H1 (cell line): Measurements from ENCODE around the gene PCDH9. TPM values are rescaled to one million over a fixed set of nuclear protein-coding genes. Genes with fewer than 3 reads are reported as not detected.

ENCODE experiments used
- CTCF ChIA-PET: fragments of 300-600 bp; sonication (Branson Sonifier 250); formaldehyde crosslinking; loops from one replicate; lab custom pipeline; 2021; ENCODE audit not compliant: partially characterized antibody; lab: Charles Lee
- POLR2A ChIA-PET: fragments of 300-600 bp; sonication (Branson Sonifier 250); formaldehyde crosslinking; loops from one replicate; lab custom pipeline; 2021; ENCODE audit warnings: inconsistent platforms; ENCODE audit not compliant: partially characterized antibody; lab: Charles Lee
- DNase-seq, 2 experiments: peaks; one replicate each; pipeline versions ENCODE4 v3.0.0 to v3.0.0-alpha.2; 2010 to 2022; ENCODE audit warnings: low spot score in 2 of 2, low read depth in 1 of 2, mixed read lengths in 1 of 2
- FAIRE-seq: peaks from 2 replicates; lab custom pipeline; 2011; peaks lifted over from hg19 to GRCh38; lab: Jason Lieb, UNC
- H2AFZ ChIP-seq: 2 replicates; pipeline ENCODE4 v1.8.1; 2012; ENCODE audit warnings: low read length, inconsistent platforms
- H2AK5ac ChIP-seq: 2 replicates; pipeline ENCODE4 v1.6.1; 2013; ENCODE audit warnings: low read depth, low read length
- H2BK120ac ChIP-seq: replicated peaks from 2 replicates; pipeline ENCODE3; 2013; ENCODE audit warnings: low read depth, low read length, inconsistent platforms
- H2BK12ac ChIP-seq: 2 replicates; pipeline ENCODE4 v1.6.1; 2013; ENCODE audit warnings: low read depth, low read length
- H2BK15ac ChIP-seq: 2 replicates; pipeline ENCODE4 v1.6.1; 2013; ENCODE audit warnings: low read length
- H2BK20ac ChIP-seq: 2 replicates; pipeline ENCODE4 v1.6.1; 2013; ENCODE audit warnings: low read length
- H2BK5ac ChIP-seq: 2 replicates; pipeline ENCODE4 v1.6.1; 2013; ENCODE audit warnings: low read depth, low read length
- H3K14ac ChIP-seq: 2 replicates; pipeline ENCODE4 v1.6.1; 2013; ENCODE audit warnings: inconsistent platforms; ENCODE audit not compliant: insufficient read length
- H3K18ac ChIP-seq: 2 replicates; pipeline ENCODE4 v1.6.1; 2013; ENCODE audit warnings: low read length; ENCODE audit errors: extremely low read depth
- H3K23ac ChIP-seq: 2 replicates; pipeline ENCODE4 v1.6.1; 2013; ENCODE audit warnings: inconsistent platforms; ENCODE audit not compliant: insufficient read length
- H3K23me2 ChIP-seq: 2 replicates; pipeline ENCODE4 v1.6.1; 2013; ENCODE audit warnings: low read depth, low read length
- H3K27ac ChIP-seq: 2 replicates; pipeline ENCODE4 v1.6.1; 2011; ENCODE audit warnings: low read depth, low read length, inconsistent platforms
- H3K27me3 ChIP-seq, 4 experiments: replicated peaks in 1 of 4; 1 replicate in 1 of 4; 2 replicates in 3 of 4; pipeline versions ENCODE4 v1.6.1 to v1.8.1; 2011 to 2013; ENCODE audit warnings: low read length in 3 of 4, mild to moderate bottlenecking in 3 of 4, inconsistent platforms in 2 of 4, mixed read lengths in 2 of 4, moderate library complexity in 1 of 4; ENCODE audit not compliant: control insufficient read depth in 3 of 4, insufficient read depth in 3 of 4; ENCODE audit errors: extremely low read depth in 1 of 4
- H3K36me3 ChIP-seq, 4 experiments: 2 replicates each; pipeline versions ENCODE4 v1.6.1 to v1.8.1; 2011 to 2013; ENCODE audit warnings: mild to moderate bottlenecking in 4 of 4, low read length in 3 of 4, moderate library complexity in 2 of 4, control low read depth in 1 of 4, inconsistent platforms in 1 of 4; ENCODE audit not compliant: insufficient read depth in 4 of 4, control insufficient read depth in 2 of 4
- H3K4ac ChIP-seq: replicated peaks from 2 replicates; pipeline ENCODE3; 2013; ENCODE audit warnings: low read length, low read depth, mixed read lengths, inconsistent platforms; ENCODE audit not compliant: insufficient read length
- H3K4me1 ChIP-seq, 4 experiments: replicated peaks in 1 of 4; 1 replicate in 1 of 4; 2 replicates in 3 of 4; pipeline versions ENCODE4 v1.6.1 to v1.8.1; 2011 to 2013; ENCODE audit warnings: low read length in 3 of 4, inconsistent platforms in 2 of 4, mixed read lengths in 1 of 4; ENCODE audit not compliant: insufficient read depth in 4 of 4, control insufficient read depth in 3 of 4
- H3K4me2 ChIP-seq, 2 experiments: 2 replicates each; pipeline versions ENCODE4 v1.6.1 to v1.8.1; 2011 to 2013; ENCODE audit warnings: low read depth in 2 of 2, low read length in 2 of 2, control low read depth in 1 of 2, inconsistent platforms in 1 of 2, mild to moderate bottlenecking in 1 of 2; ENCODE audit not compliant: insufficient read depth in 1 of 2
- H3K4me3 ChIP-seq, 4 experiments: fragments of 200-600, 300-600 bp in 1 of 4; sonication (generic), shearing (Covaris generic), sonication (Bioruptor Twin) in 1 of 4; 2 replicates each; pipeline versions ENCODE4 v1.5.1 to v1.8.1; 2011 to 2016; ENCODE audit warnings: low read length in 4 of 4, low read depth in 3 of 4, control low read depth in 2 of 4, inconsistent platforms in 2 of 4, mild to moderate bottlenecking in 2 of 4, mixed read lengths in 1 of 4, moderate library complexity in 1 of 4; ENCODE audit not compliant: insufficient read depth in 2 of 4; ENCODE audit errors: extremely low read depth in 1 of 4
- H3K56ac ChIP-seq: replicated peaks from 2 replicates; pipeline ENCODE3; 2013; ENCODE audit warnings: low read depth, mild to moderate bottlenecking, mixed read lengths, low read length, inconsistent platforms; ENCODE audit not compliant: insufficient read length
- H3K79me1 ChIP-seq: 2 replicates; pipeline ENCODE4 v1.6.1; 2013; ENCODE audit warnings: low read depth, low read length, control low read depth
- H3K79me2 ChIP-seq, 2 experiments: 2 replicates each; pipeline versions ENCODE4 v1.6.1 to v1.8.1; 2012 to 2013; ENCODE audit warnings: low read length in 2 of 2, mild to moderate bottlenecking in 2 of 2, inconsistent platforms in 1 of 2; ENCODE audit not compliant: insufficient read depth in 2 of 2, control insufficient read depth in 1 of 2
- H3K9ac ChIP-seq, 4 experiments: replicated peaks in 1 of 4; 1 replicate in 1 of 4; 2 replicates in 3 of 4; pipeline versions ENCODE4 v1.6.1 to v1.8.1; 2011 to 2013; ENCODE audit warnings: low read depth in 3 of 4, low read length in 3 of 4, control low read depth in 2 of 4, mild to moderate bottlenecking in 2 of 4, moderate library complexity in 2 of 4, inconsistent platforms in 1 of 4; ENCODE audit errors: extremely low read depth in 1 of 4
- H3K9me3 ChIP-seq, 2 experiments: 2 replicates each; pipeline versions ENCODE4 v1.6.1 to v1.8.1; 2012 to 2013; ENCODE audit warnings: mild to moderate bottlenecking in 2 of 2, moderate library complexity in 2 of 2, control low read depth in 1 of 2, inconsistent platforms in 1 of 2, low read depth in 1 of 2, low read length in 1 of 2, mixed read lengths in 1 of 2; ENCODE audit not compliant: insufficient read depth in 2 of 2
- H4K20me1 ChIP-seq, 2 experiments: replicated peaks in 1 of 2; 2 replicates each; pipeline versions ENCODE3 to v1.8.1; 2011 to 2013; ENCODE audit warnings: inconsistent platforms in 2 of 2, low read length in 2 of 2, mild to moderate bottlenecking in 1 of 2; ENCODE audit not compliant: insufficient read depth in 2 of 2, control insufficient read depth in 1 of 2
- H4K5ac ChIP-seq: 2 replicates; pipeline ENCODE4 v1.6.1; 2013; ENCODE audit warnings: low read length, low read depth, mixed read lengths, inconsistent platforms; ENCODE audit not compliant: insufficient read length
- H4K8ac ChIP-seq: 2 replicates; pipeline ENCODE4 v1.8.0; 2013; ENCODE audit warnings: mild to moderate bottlenecking, moderate library complexity, low read length, inconsistent platforms; ENCODE audit not compliant: insufficient read depth; ENCODE audit errors: extremely low read depth
- H4K91ac ChIP-seq: replicated peaks from 2 replicates; pipeline ENCODE3; 2013; ENCODE audit warnings: low read length, mixed read lengths, inconsistent platforms; ENCODE audit not compliant: insufficient read length
- ASH2L ChIP-seq: fragments of 200-600, 300-600 bp; sonication (generic); IDR thresholded peaks from one replicate; pipeline ENCODE4 v1.7.1; 2017; ENCODE audit warnings: low read length
- CBX5 ChIP-seq: fragments of 300-800, 300-1000 bp; sonication (generic); IDR thresholded peaks from 2 replicates; pipeline ENCODE4 v1.7.1; 2016; ENCODE audit warnings: antibody characterized with exemption, low read length, low read depth
- EP300 ChIP-seq, 2 experiments: IDR thresholded peaks; 1 replicate in 1 of 2; 2 replicates in 1 of 2; pipeline ENCODE4 v1.6.1; 2011 to 2012; ENCODE audit warnings: low read depth in 2 of 2, low read length in 2 of 2, mild to moderate bottlenecking in 2 of 2, borderline replicate concordance in 1 of 2, inconsistent platforms in 1 of 2, moderate library complexity in 1 of 2
- HDAC2 ChIP-seq, 2 experiments: fragments of 300-600 bp in 1 of 2; sonication (generic) in 1 of 2; IDR thresholded peaks; 2 replicates each; pipeline ENCODE4 v1.6.1; 2011 to 2012; ENCODE audit warnings: low read depth in 2 of 2, low read length in 2 of 2, mild to moderate bottlenecking in 2 of 2, moderate library complexity in 2 of 2, borderline replicate concordance in 1 of 2, inconsistent platforms in 1 of 2
- MAX ChIP-seq: IDR thresholded peaks from 2 replicates; pipeline ENCODE4 v1.6.1; 2012; ENCODE audit warnings: inconsistent platforms
- RBBP5 ChIP-seq: IDR thresholded peaks from 2 replicates; pipeline ENCODE4 v1.7.1; 2012; ENCODE audit warnings: low read depth, mild to moderate bottlenecking, inconsistent platforms, low read length, moderate library complexity, borderline replicate concordance
- RFX5 ChIP-seq: IDR thresholded peaks from 2 replicates; pipeline ENCODE4 v1.6.1; 2011; ENCODE audit warnings: low read depth, low read length, improper control_type of control experiment, borderline replicate concordance
- SAP30 ChIP-seq: fragments of 300-600 bp; sonication (generic); IDR thresholded peaks from 2 replicates; pipeline ENCODE4 v1.7.1; 2012; ENCODE audit warnings: low read length, moderate library complexity, mild to moderate bottlenecking, inconsistent platforms; ENCODE audit not compliant: insufficient read depth, insufficient replicate concordance
- SIX5 ChIP-seq: IDR thresholded peaks from 2 replicates; pipeline ENCODE4 v1.6.1; 2011; ENCODE audit warnings: mild to moderate bottlenecking, low read depth, low read length
- TBP ChIP-seq: IDR thresholded peaks from 2 replicates; pipeline ENCODE4 v1.6.1; 2011; ENCODE audit warnings: low read depth, low read length, improper control_type of control experiment
- TEAD4 ChIP-seq: IDR thresholded peaks from 2 replicates; pipeline ENCODE4 v1.6.1; 2012; ENCODE audit warnings: low read depth, low read length, inconsistent platforms, mixed read lengths
- ZNF274 ChIP-seq: IDR thresholded peaks from 2 replicates; pipeline ENCODE4 v1.7.0; 2012; ENCODE audit warnings: low read length, borderline replicate concordance; ENCODE audit errors: extremely low read depth
- WGBS, 2 experiments: shearing (Covaris generic) in 1 of 2; methylation state at CpG; one replicate each; pipeline versions ENCODE4 v1.1.6 to v1.1.7; 2013 to 2015; ENCODE audit warnings: low lambda C conversion rate in 2 of 2, mixed read lengths in 2 of 2, inconsistent platforms in 1 of 2, low coverage in 1 of 2, missing lambda C conversion rate in 1 of 2; ENCODE audit not compliant: insufficient replicate concordance in 2 of 2, insufficient coverage in 1 of 2, insufficient read length in 1 of 2; ENCODE audit errors: extremely low coverage in 1 of 2, missing lambda C conversion rate in 1 of 2; 5-methylcytosine and 5-hydroxymethylcytosine counted together
- polyA plus RNA-seq, 7 experiments: library from polyadenylated mRNA; depleted of rRNA in 3 of 7; stranded (reverse) in 5 of 7; unstranded in 2 of 7; fragments of >200 nt in 5 of 7; fragments of 200-250 nt in 2 of 7; gene quantifications; 1 replicate in 5 of 7; 2 replicates in 1 of 7; 4 replicates in 1 of 7; pipeline versions ENCODE4 v1.2.1 to v1.2.3, GENCODE V29; 2011 to 2013; ENCODE audit warnings: missing spikeins in 2 of 7, mixed read lengths in 2 of 7
- total RNA-seq: library from RNA; stranded (reverse); fragmentation: NEBNext Ultra II Directional; extraction: Animal tissue kit (Norgen Biotek cat#: 25700); gene quantifications from 2 replicates; pipeline ENCODE4 v1.2.1, GENCODE V29; 2021

PCDH9 gene
- total and polyA plus RNA-seq, 2 of the 8 experiments (the other 6 are each of a cell fraction or from before 2014, with no cell fraction given): 0.12 to 0.60 TPM

DNA sequence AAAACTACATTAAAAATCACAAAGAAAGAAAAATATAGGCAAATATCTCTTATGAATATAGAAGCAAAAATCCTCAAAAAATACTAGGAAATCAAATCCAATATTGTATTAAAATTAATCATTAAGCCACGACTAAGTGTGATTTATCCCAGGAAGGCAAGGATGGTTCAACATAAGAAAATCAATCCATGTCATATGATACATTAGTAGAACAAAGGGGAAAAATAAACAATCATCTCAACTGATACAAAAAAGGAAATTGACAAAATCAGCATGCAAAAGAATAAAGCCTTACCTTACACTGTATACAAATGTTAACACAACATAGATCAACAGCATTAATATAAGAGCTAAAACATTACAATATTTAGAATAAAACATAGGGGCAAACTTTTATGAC is 933.3 kb downstream of the PCDH9 start:
- H2BK12ac ChIP-seq: no peak overlapping the region

More for the DNA sequence above, 933.3 kb downstream of the PCDH9 start:
- no peak overlapping the region for H2AFZ ChIP-seq
- H3K79me2 ChIP-seq: no peaks in the 10 kb centered on the region
- TF ChIP-seq ASH2L: no peak
- TF ChIP-seq RFX5: no peak
- no peak for TF ChIP-seq TEAD4
- no peak for TF ChIP-seq MAX
- no peak for TF ChIP-seq SAP30
- TF ChIP-seq EP300 (IDR thresholded peaks at IDR 0.05; ENCODE audit: borderline replicate concordance in 1 of 2, low read depth in 2 of 2, low read length in 2 of 2): no peak
- TF ChIP-seq RBBP5: no peak
- TF ChIP-seq TBP: no peak
- no peak for TF ChIP-seq ZNF274
- no peak for TF ChIP-seq CBX5
- no peak for TF ChIP-seq HDAC2 (IDR thresholded peaks at IDR 0.05; ENCODE audit: borderline replicate concordance in 1 of 2, low read depth in 2 of 2, low read length in 2 of 2)
- TF ChIP-seq SIX5: no peak
- FAIRE-seq (no peak), DNase-seq (no peak)
- no peak overlapping the region for H4K8ac ChIP-seq
- H3K4me1 ChIP-seq: no peaks in the 10 kb centered on the region
- no peak overlapping the region for H3K18ac ChIP-seq
- H3K4me3 ChIP-seq: no peak overlapping the region
- H2AK5ac ChIP-seq: no peak overlapping the region
- 100% methylated on average over 1 of the region's 1 CpG; no CpG with 5 or more reads in 1 of the 2 experiments for WGBS, 2 experiments
- H3K23me2 ChIP-seq: no peaks in the 10 kb centered on the region
- H3K79me1 ChIP-seq: no peaks in the 10 kb centered on the region
- H3K56ac ChIP-seq: no peak overlapping the region
- H3K27me3 ChIP-seq: no peaks in the 10 kb centered on the region
- no peak overlapping the region for H3K14ac ChIP-seq
- H3K36me3 ChIP-seq: no peaks in the 10 kb centered on the region
- H2BK120ac ChIP-seq: no peak overlapping the region
- H2BK20ac ChIP-seq: no peak overlapping the region
- no peak overlapping the region for H4K91ac ChIP-seq
- no peak overlapping the region for H4K5ac ChIP-seq
- ChIA-PET CTCF (no interaction called here), POLR2A (no interaction called here)
- H3K9me3 ChIP-seq: peaks cover 0 to 3% of the 10 kb centered on the region in 2 experiments; a peak in 1 of 4 replicates
- no peak overlapping the region for H3K23ac ChIP-seq
- H3K4me2 ChIP-seq: no peak overlapping the region
- no peak overlapping the region for H3K4ac ChIP-seq
- H4K20me1 ChIP-seq: no peaks in the 10 kb centered on the region
- H2BK5ac ChIP-seq: no peak overlapping the region
- no peak overlapping the region for H3K9ac ChIP-seq
- H2BK15ac ChIP-seq: no peak overlapping the region
- H3K27ac ChIP-seq: no peak overlapping the region
